Stimulated activated CD4-positive, alpha-beta T cell treated with anti-CD3 and anti-CD28 coated beads, Interleukin-12 subunit alpha, Interleukin-12 subunit beta, amount 100 ng/mL, for 24 hours (primary cell): ENCODE results near the gene MLX.
"Not testable (repeated sequence)": the region's sequence is repeated elsewhere in the genome, so short reads cannot be mapped to it uniquely, and the experiment has no call there.

Experiments
- DNase-seq, 2 experiments: peaks; one replicate each; pipeline ENCODE4 v3.0.0-alpha.2; 2020; ENCODE audit warnings: low read depth in 2 of 2

Gene MLX

DNA sequence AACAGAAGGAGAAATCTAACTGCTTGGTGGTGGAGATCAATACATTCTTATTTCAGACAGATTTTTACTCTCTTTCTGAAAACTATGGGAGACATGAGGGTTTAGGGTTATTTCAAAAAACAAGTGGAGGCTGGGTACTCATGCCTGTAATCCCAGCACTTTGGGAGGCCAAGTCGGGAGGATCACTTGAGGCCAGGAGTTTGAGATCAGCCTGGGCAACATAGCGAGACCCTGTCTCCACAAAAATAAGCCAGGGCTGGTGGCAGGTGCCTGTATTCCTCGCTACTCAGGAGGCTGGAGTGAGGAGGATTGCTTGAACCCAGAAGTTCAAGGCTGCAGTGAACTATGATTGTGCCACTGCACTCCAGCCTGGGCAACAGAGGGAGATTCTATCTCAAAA, 55.1 kb downstream of the MLX start:
- not testable (repeated sequence) for DNase-seq
